ENCODE data around the gene NKD1. TPM values are rescaled to one million over a fixed set of nuclear protein-coding genes. Genes with fewer than 3 reads are reported as not detected.
"Not testable (repeated sequence)": the region's sequence is repeated elsewhere in the genome, so short reads cannot be mapped to it uniquely, and the experiment has no call there.

NKD1 gene
- total RNA-seq, 1 donor from 2014 or later: 15.7 TPM

- DNase-seq: no peak
Measured at GRCh38 chr16:50520451-50521245, 27.5 kb upstream of the NKD1 start.

- DNase-seq: no peak
Measured at GRCh38 chr16:50521246-50521900, 26.8 kb upstream of the NKD1 start.

- DNase-seq: no peak
Measured at GRCh38 chr16:50522324-50522723, 25.9 kb upstream of the NKD1 start.

GRCh38 chr16:50523710-50524109, 24.5 kb upstream of the NKD1 start:
- DNase-seq: no peak

- no peak for DNase-seq
Measured at GRCh38 chr16:50525262-50525661, 22.9 kb upstream of the NKD1 start.

GRCh38 chr16:50525716-50526115, 22.5 kb upstream of the NKD1 start:
- DNase-seq: no peak

GRCh38 chr16:50526249-50526648, 21.9 kb upstream of the NKD1 start:
- no peak for DNase-seq

GRCh38 chr16:50526796-50527195, 21.4 kb upstream of the NKD1 start:
- DNase-seq: no peak

GRCh38 chr16:50528820-50529219, 19.4 kb upstream of the NKD1 start:
- no peak for DNase-seq

- DNase-seq: no peak
Measured at GRCh38 chr16:50529334-50529733, 18.9 kb upstream of the NKD1 start.

- no peak for DNase-seq
Measured at GRCh38 chr16:50530277-50531236, 17.6 kb upstream of the NKD1 start.

- DNase-seq: no peak
Measured at GRCh38 chr16:50531359-50531758, 16.8 kb upstream of the NKD1 start.

- DNase-seq: no peak
Measured at GRCh38 chr16:50531901-50532300, 16.3 kb upstream of the NKD1 start.

GRCh38 chr16:50532576-50532975, 15.6 kb upstream of the NKD1 start:
- DNase-seq: no peak

GRCh38 chr16:50533317-50533716, 14.9 kb upstream of the NKD1 start:
- no peak for DNase-seq

GRCh38 chr16:50534091-50534490, 14.1 kb upstream of the NKD1 start:
- no peak for DNase-seq

GRCh38 chr16:50534556-50534955, 13.6 kb upstream of the NKD1 start:
- no peak for DNase-seq

GRCh38 chr16:50534958-50535357, 13.2 kb upstream of the NKD1 start:
- DNase-seq: no peak

- no peak for DNase-seq
Measured at GRCh38 chr16:50535506-50536257, 12.5 kb upstream of the NKD1 start.

- DNase-seq: not testable (repeated sequence)
Measured at GRCh38 chr16:50536258-50536645, 11.9 kb upstream of the NKD1 start.

- DNase-seq: no peak
Measured at GRCh38 chr16:50537533-50538290, 10.5 kb upstream of the NKD1 start.
